Trophoblast cell (in vitro differentiated cells and primary cell): ENCODE results near the gene CMPK2.
A peak's percentile ranks its signal among the peaks of the same experiment; 100 is the strongest.

ENCODE experiments used
- DNase-seq, 2 donors: peaks; one replicate each; pipeline ENCODE4 v3.0.0-alpha.2; 2016
- H2AFZ ChIP-seq: 2 replicates; pipeline ENCODE4 v1.6.1; 2013; ENCODE audit warnings: low read length, moderate library complexity, mild to moderate bottlenecking; ENCODE audit not compliant: insufficient read depth, poor library complexity
- H2AK5ac ChIP-seq: 2 replicates; pipeline ENCODE4 v1.6.1; 2013; ENCODE audit warnings: mild to moderate bottlenecking, low read length
- H2BK120ac ChIP-seq: 2 replicates; pipeline ENCODE4 v1.6.1; 2013; ENCODE audit warnings: low read length, mild to moderate bottlenecking, moderate library complexity; ENCODE audit not compliant: insufficient read depth, poor library complexity
- H2BK12ac ChIP-seq: 2 replicates; pipeline ENCODE4 v1.6.1; 2013; ENCODE audit warnings: mild to moderate bottlenecking, low read length, moderate library complexity
- H2BK5ac ChIP-seq: 2 replicates; pipeline ENCODE4 v1.6.1; 2013; ENCODE audit warnings: low read length, low read depth, moderate library complexity, mild to moderate bottlenecking; ENCODE audit not compliant: poor library complexity
- H3K14ac ChIP-seq: 2 replicates; pipeline ENCODE4 v1.6.1; 2013; ENCODE audit warnings: mild to moderate bottlenecking, low read length
- H3K18ac ChIP-seq: 2 replicates; pipeline ENCODE4 v1.6.1; 2013; ENCODE audit warnings: mild to moderate bottlenecking, low read length
- H3K23ac ChIP-seq: 2 replicates; pipeline ENCODE4 v1.6.1; 2013; ENCODE audit warnings: low read length
- H3K27ac ChIP-seq: 2 replicates; pipeline ENCODE4 v1.5.1; 2013; ENCODE audit warnings: low read depth, mild to moderate bottlenecking, inconsistent platforms, low read length, moderate library complexity
- H3K27me3 ChIP-seq: 2 replicates; pipeline ENCODE4 v1.6.1; 2013; ENCODE audit warnings: inconsistent platforms, mild to moderate bottlenecking, low read length, moderate library complexity; ENCODE audit not compliant: insufficient read depth
- H3K36me3 ChIP-seq, 2 experiments: 1 replicate in 1 of 2; 2 replicates in 1 of 2; pipeline ENCODE4 v1.6.1; 2013; ENCODE audit warnings: low read length in 2 of 2, mild to moderate bottlenecking in 2 of 2, moderate library complexity in 1 of 2; ENCODE audit not compliant: insufficient read depth in 2 of 2, control insufficient read depth in 1 of 2
- H3K4ac ChIP-seq: 2 replicates; pipeline ENCODE4 v1.6.1; 2013; ENCODE audit warnings: low read depth, mild to moderate bottlenecking, low read length, moderate library complexity
- H3K4me1 ChIP-seq, 2 experiments: 1 replicate in 1 of 2; 2 replicates in 1 of 2; pipeline ENCODE4 v1.6.1; 2013; ENCODE audit warnings: low read length in 2 of 2, mild to moderate bottlenecking in 2 of 2, moderate library complexity in 1 of 2; ENCODE audit not compliant: insufficient read depth in 2 of 2, control insufficient read depth in 1 of 2
- H3K4me2 ChIP-seq: 2 replicates; pipeline ENCODE4 v1.6.1; 2013; ENCODE audit warnings: inconsistent platforms, mild to moderate bottlenecking, low read length, moderate library complexity
- H3K4me3 ChIP-seq: 2 replicates; pipeline ENCODE4 v1.5.1; 2013; ENCODE audit warnings: mild to moderate bottlenecking, low read depth, low read length, inconsistent platforms
- H3K79me1 ChIP-seq: one replicate; pipeline ENCODE4 v1.6.1; 2013; ENCODE audit warnings: low read length
- H3K79me2 ChIP-seq: 2 replicates; pipeline ENCODE4 v1.6.1; 2013; ENCODE audit warnings: low read length, mild to moderate bottlenecking; ENCODE audit not compliant: control insufficient read depth, insufficient read depth, poor library complexity
- H3K9ac ChIP-seq: 2 replicates; pipeline ENCODE4 v1.6.1; 2013; ENCODE audit warnings: mild to moderate bottlenecking, low read length
- H3K9me3 ChIP-seq: 2 replicates; pipeline ENCODE4 v1.6.1; 2013; ENCODE audit warnings: low read depth, mild to moderate bottlenecking, control low read depth, inconsistent platforms, low read length; ENCODE audit not compliant: insufficient read depth
- H4K12ac ChIP-seq: 2 replicates; pipeline ENCODE4 v1.6.1; 2013; ENCODE audit warnings: low read depth, mild to moderate bottlenecking, low read length, moderate library complexity
- H4K8ac ChIP-seq: 2 replicates; pipeline ENCODE4 v1.6.1; 2013; ENCODE audit warnings: low read depth, mild to moderate bottlenecking, low read length, moderate library complexity
- H4K91ac ChIP-seq: one replicate; pipeline ENCODE4 v1.6.1; 2013; ENCODE audit warnings: low read depth, mild to moderate bottlenecking, low read length, moderate library complexity
- WGBS: extraction: QIAGEN DNeasy Blood & Tissue Kit; methylation state at CpG from one replicate; pipeline ENCODE4 v1.1.7; 2013; ENCODE audit warnings: missing lambda C conversion rate; ENCODE audit not compliant: insufficient read length, insufficient coverage; ENCODE audit errors: extremely low coverage; 5-methylcytosine and 5-hydroxymethylcytosine counted together

Gene CMPK2

DNA sequence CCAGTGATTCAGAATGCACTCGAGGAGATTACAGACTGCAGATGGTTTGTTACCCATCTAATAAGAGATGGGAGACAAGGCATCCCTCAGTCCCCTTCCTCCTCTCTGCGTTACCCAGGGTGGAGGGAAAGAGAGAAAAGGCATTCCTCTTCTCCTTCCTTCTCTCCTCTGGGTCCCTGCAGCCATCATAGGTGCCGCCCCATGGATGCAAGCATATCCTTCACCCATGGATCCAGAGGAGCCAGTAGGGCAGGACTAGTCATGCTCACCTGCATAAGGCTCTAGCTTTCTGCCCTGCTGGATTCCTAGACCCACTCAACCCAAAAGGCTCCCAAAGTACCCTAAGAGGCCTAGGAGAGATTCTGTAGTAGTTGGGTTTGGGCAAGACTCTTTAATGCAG lies 20.4 kb downstream of the CMPK2 start:
- no peak overlapping the region for H3K18ac ChIP-seq
- peak in 1 of 2 donors; percentile 5 for DNase-seq
- no peak overlapping the region for H3K4me3 ChIP-seq
- H3K79me1 ChIP-seq, result no peaks in the 10 kb centered on the region
- H3K27me3 ChIP-seq, result no peaks in the 10 kb centered on the region
- H2AFZ ChIP-seq, result no peak overlapping the region
- no peak overlapping the region for H4K8ac ChIP-seq
- no peak overlapping the region for H3K4me2 ChIP-seq
- WGBS, result no CpG with 5 or more reads among the region's 3 CpGs
- H4K12ac ChIP-seq, result no peak overlapping the region
- no peak overlapping the region for H3K9ac ChIP-seq
- H2AK5ac ChIP-seq, result no peak overlapping the region
- H2BK12ac ChIP-seq, result no peak overlapping the region
- H2BK5ac ChIP-seq, result no peak overlapping the region
- no peak overlapping the region for H3K27ac ChIP-seq
- no peak overlapping the region for H3K23ac ChIP-seq
- H3K79me2 ChIP-seq, result no peaks in the 10 kb centered on the region
- no peak overlapping the region for H3K4ac ChIP-seq
- H3K9me3 ChIP-seq, result peaks cover 11% of the 10 kb centered on the region
- no peak overlapping the region for H3K14ac ChIP-seq
- no peaks in the 10 kb centered on the region for H3K36me3 ChIP-seq
- no peak overlapping the region for H2BK120ac ChIP-seq
- H4K91ac ChIP-seq, result no peak overlapping the region
- H3K4me1 ChIP-seq, result no peaks in the 10 kb centered on the region

DNA sequence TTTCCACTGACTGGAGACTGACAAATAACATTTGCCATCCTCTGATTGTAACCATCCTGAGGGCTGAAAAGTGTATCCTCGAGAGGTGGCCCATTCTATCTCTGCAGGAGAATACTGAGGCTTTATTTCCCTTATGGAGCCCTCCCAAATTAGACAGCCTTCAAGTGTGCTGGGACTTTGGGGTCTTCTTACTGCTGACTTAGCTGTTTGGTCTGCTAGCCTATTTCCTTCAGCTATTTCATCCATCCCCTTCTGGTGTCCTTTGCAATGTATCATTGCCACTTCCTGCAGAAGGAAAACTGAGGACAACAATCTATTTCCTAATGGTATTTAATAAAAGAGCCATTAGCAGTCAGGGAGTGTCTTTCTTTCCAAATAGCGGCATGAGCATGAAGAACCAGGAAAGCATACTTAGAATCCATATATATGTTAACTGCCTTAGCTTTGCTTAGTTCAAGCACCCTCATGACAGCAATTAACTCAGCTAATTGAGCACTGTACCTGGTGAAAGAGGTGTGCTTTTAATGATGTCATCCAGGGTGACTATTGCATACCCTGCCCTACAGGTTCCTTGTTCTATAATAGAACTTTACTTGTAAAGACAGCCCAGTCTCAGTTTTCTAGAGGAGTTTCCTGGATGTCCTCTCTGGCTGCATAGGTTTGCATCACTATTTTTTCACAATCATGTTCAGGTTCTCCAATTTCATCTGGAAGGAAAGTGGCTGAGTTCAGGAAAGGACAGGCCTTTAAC lies 24.0 kb downstream of the CMPK2 start:
- H3K9ac ChIP-seq, result no peak overlapping the region
- H4K91ac ChIP-seq, result no peak overlapping the region
- H3K4ac ChIP-seq, result no peak overlapping the region
- DNase-seq, result no peak
- H2AK5ac ChIP-seq, result no peak overlapping the region
- H3K27ac ChIP-seq, result no peak overlapping the region
- no peak overlapping the region for H3K18ac ChIP-seq
- H3K14ac ChIP-seq, result no peak overlapping the region
- no peaks in the 10 kb centered on the region for H3K79me1 ChIP-seq
- H2AFZ ChIP-seq, result no peak overlapping the region
- H3K4me1 ChIP-seq, result no peaks in the 10 kb centered on the region
- H3K4me3 ChIP-seq, result no peak overlapping the region
- no peak overlapping the region for H2BK120ac ChIP-seq
- H3K27me3 ChIP-seq, result no peaks in the 10 kb centered on the region
- H3K9me3 ChIP-seq, result peaks cover 9% of the 10 kb centered on the region
- H3K36me3 ChIP-seq, result no peaks in the 10 kb centered on the region
- no CpG with 5 or more reads among the region's 2 CpGs for WGBS
- no peak overlapping the region for H3K23ac ChIP-seq
- H2BK5ac ChIP-seq, result no peak overlapping the region
- H4K12ac ChIP-seq, result no peak overlapping the region
- no peak overlapping the region for H3K4me2 ChIP-seq
- H2BK12ac ChIP-seq, result no peak overlapping the region
- H4K8ac ChIP-seq, result no peak overlapping the region
- H3K79me2 ChIP-seq, result no peaks in the 10 kb centered on the region

DNA sequence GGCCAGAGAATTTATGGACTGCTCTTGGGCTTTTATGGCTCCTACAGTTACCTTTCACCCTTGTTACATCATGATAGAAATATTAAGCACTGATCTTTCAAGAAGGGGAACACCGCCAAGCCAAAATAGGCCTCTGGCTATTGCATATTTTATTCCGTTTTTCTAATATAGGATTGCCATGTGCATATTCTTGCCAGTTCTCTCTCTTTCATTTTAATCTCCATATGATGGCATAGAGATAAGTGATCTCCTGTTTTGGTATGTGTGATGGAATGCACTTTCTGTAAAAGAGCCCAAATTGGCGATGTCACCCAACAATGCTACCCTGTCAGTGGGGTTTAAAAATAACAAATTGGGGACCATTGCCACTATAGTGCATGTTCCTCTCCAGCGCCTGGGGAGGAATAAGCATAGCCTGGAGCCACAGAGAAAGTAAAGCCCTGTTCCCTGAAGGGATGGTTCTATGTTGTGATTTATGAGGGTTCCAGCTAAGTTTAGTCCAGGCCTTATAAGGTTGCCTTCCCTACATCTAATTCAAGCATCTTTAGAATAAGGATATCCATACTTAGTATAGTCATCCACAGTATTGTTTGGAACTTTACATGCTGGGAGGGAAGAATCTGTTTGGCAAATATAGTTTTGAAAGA lies 26.9 kb downstream of the CMPK2 start:
- H3K27me3 ChIP-seq, result no peaks in the 10 kb centered on the region
- peaks cover 4% of the 10 kb centered on the region for H3K9me3 ChIP-seq
- H3K14ac ChIP-seq, result no peak overlapping the region
- H3K79me1 ChIP-seq, result no peaks in the 10 kb centered on the region
- H3K4me1 ChIP-seq, result no peaks in the 10 kb centered on the region
- no peak overlapping the region for H2BK5ac ChIP-seq
- no peak overlapping the region for H2BK12ac ChIP-seq
- H2AK5ac ChIP-seq, result no peak overlapping the region
- H3K18ac ChIP-seq, result no peak overlapping the region
- H3K4ac ChIP-seq, result no peak overlapping the region
- no peak overlapping the region for H3K27ac ChIP-seq
- H4K12ac ChIP-seq, result no peak overlapping the region
- no peaks in the 10 kb centered on the region for H3K36me3 ChIP-seq
- H3K4me2 ChIP-seq, result no peak overlapping the region
- no peak overlapping the region for H3K4me3 ChIP-seq
- no peaks in the 10 kb centered on the region for H3K79me2 ChIP-seq
- no peak overlapping the region for H3K23ac ChIP-seq
- H2BK120ac ChIP-seq, result no peak overlapping the region
- DNase-seq, result no peak
- H3K9ac ChIP-seq, result no peak overlapping the region
- WGBS, result no CpG with 5 or more reads among the region's 4 CpGs
- no peak overlapping the region for H4K8ac ChIP-seq
- no peak overlapping the region for H2AFZ ChIP-seq
- no peak overlapping the region for H4K91ac ChIP-seq

DNA sequence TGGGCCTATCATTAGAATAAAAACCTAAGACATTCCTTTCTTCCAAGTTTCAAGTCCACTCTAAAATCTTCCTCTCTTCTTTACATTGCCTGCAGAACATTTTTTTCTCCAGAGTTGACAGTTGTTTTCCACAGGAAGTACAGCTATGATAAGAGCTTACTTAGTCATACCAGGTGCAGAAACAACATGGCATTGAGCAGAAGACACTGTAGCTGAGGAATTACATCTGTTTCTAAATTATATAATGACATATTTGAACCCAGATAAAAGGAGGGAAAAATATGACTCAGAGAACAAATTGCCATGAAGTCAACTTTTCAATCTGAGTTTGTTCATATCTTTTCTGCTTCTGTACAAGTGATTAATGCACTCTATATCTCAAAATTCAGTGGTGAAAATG lies 30.2 kb downstream of the CMPK2 start:
- no peak overlapping the region for H2AFZ ChIP-seq
- no peak overlapping the region for H3K4me2 ChIP-seq
- no peak overlapping the region for H4K91ac ChIP-seq
- no peaks in the 10 kb centered on the region for H3K79me2 ChIP-seq
- H3K4me3 ChIP-seq, result no peak overlapping the region
- no peaks in the 10 kb centered on the region for H3K4me1 ChIP-seq
- H4K8ac ChIP-seq, result no peak overlapping the region
- H3K23ac ChIP-seq, result no peak overlapping the region
- no peak overlapping the region for H2BK12ac ChIP-seq
- no peak overlapping the region for H2AK5ac ChIP-seq
- no peak overlapping the region for H3K18ac ChIP-seq
- no peaks in the 10 kb centered on the region for H3K27me3 ChIP-seq
- H3K27ac ChIP-seq, result no peak overlapping the region
- H3K36me3 ChIP-seq, result no peaks in the 10 kb centered on the region
- no peak for DNase-seq
- H3K9ac ChIP-seq, result no peak overlapping the region
- no peak overlapping the region for H3K4ac ChIP-seq
- H3K79me1 ChIP-seq, result no peaks in the 10 kb centered on the region
- no peak overlapping the region for H2BK120ac ChIP-seq
- H2BK5ac ChIP-seq, result no peak overlapping the region
- no peak overlapping the region for H4K12ac ChIP-seq
- H3K9me3 ChIP-seq, result peaks cover 2% of the 10 kb centered on the region
- no peak overlapping the region for H3K14ac ChIP-seq
